SU-DHL-6 (cell line): ENCODE results near the gene RAB39A.

Experiments used
- CTCF ChIP-seq: fragments of 200-600 bp; sonication (generic); IDR thresholded peaks from one replicate; pipeline ENCODE4 v1.5.1; 2017; ENCODE audit warnings: antibody characterized with exemption, mild to moderate bottlenecking, low read length, moderate library complexity; ENCODE audit not compliant: insufficient read depth, poor library complexity, severe bottlenecking
- EZH2phosphoT487 ChIP-seq: fragments of 200-600 bp; sonication (generic), shearing (Covaris generic); conservative IDR thresholded peaks from 2 replicates; pipeline ENCODE4 v1.6.1; 2018; ENCODE audit warnings: mild to moderate bottlenecking, antibody characterized with exemption, low read length, moderate library complexity, mixed read lengths

- TF ChIP-seq CTCF (no peak), EZH2phosphoT487 (no peak)
Measured at GRCh38 chr11:108003623-108004022, 75.4 kb downstream of the RAB39A start.
